Loucy (cell line): ENCODE data around the gene AGPAT1.

Experiments used
- EZH2phosphoT487 ChIP-seq: fragments of 200-600 bp; IDR thresholded peaks from 2 replicates; pipeline ENCODE4 v1.6.1; 2018; ENCODE audit warnings: antibody characterized with exemption, mild to moderate bottlenecking, moderate library complexity, borderline replicate concordance
- TF ChIP-seq, protein P1 (sequence below): fragments of 200-600 bp; sonication (generic); conservative IDR thresholded peaks from 2 replicates; pipeline ENCODE4 v1.5.1; 2014; ENCODE audit warnings: mild to moderate bottlenecking, antibody characterized with exemption, low read length

DNA sequence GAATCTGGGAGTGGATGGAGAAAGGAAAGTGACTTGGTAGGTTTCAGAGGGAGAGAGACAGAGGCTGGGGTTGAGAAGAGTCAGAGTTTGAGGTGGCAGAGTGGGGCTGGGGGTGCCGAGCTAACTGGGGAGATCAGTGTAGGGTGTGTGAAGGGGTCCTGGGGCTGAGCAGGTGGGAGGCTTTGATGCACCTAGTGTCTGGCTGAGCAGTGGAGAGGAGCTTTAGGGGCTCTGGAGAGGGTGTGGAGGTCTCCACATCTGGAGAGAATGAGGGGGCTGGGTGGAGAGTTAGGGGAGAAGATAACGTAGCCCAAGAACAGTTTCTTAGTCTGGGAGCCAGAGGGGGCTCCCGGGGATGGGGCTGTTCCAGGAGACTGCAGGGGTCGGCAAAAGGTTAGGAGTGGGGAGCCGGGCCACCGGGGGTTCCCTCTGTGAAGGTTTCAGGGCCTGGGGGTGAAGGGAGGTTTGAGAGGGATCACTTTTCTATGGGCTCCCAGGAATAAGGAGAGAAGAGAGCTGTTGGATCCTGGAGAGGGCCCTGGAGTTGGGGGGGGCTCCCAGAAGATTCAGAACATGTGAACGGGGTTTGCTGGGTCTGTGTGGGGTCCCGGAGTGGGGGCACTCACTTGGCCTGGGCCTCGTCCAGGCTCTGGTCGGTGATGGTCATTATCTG lies 13.3 kb upstream of the AGPAT1 start:
- TF ChIP-seq, protein P1, sequence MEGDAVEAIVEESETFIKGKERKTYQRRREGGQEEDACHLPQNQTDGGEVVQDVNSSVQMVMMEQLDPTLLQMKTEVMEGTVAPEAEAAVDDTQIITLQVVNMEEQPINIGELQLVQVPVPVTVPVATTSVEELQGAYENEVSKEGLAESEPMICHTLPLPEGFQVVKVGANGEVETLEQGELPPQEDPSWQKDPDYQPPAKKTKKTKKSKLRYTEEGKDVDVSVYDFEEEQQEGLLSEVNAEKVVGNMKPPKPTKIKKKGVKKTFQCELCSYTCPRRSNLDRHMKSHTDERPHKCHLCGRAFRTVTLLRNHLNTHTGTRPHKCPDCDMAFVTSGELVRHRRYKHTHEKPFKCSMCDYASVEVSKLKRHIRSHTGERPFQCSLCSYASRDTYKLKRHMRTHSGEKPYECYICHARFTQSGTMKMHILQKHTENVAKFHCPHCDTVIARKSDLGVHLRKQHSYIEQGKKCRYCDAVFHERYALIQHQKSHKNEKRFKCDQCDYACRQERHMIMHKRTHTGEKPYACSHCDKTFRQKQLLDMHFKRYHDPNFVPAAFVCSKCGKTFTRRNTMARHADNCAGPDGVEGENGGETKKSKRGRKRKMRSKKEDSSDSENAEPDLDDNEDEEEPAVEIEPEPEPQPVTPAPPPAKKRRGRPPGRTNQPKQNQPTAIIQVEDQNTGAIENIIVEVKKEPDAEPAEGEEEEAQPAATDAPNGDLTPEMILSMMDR: no peak
- no peak for TF ChIP-seq EZH2phosphoT487
